Stimulated activated CD8-positive, alpha-beta memory T cell treated with anti-CD3 and anti-CD28 coated beads, Interleukin-7, amount 100 ng/mL, for 48 hours (primary cell): ENCODE results near the gene ANKMY2.

Experiments
- DNase-seq, 2 donors: peaks; one replicate each; pipeline ENCODE4 v3.0.0-alpha.2; 2020; ENCODE audit warnings: low read depth in 1 of 2; ENCODE audit errors: extremely low read depth in 1 of 2

Gene ANKMY2

GRCh38 chr7:16585540-16585939, 60.0 kb downstream of the ANKMY2 start:
- no peak for DNase-seq

- DNase-seq: no peak
Observed at GRCh38 chr7:16583834-16584233, 61.7 kb downstream of the ANKMY2 start.

DNA sequence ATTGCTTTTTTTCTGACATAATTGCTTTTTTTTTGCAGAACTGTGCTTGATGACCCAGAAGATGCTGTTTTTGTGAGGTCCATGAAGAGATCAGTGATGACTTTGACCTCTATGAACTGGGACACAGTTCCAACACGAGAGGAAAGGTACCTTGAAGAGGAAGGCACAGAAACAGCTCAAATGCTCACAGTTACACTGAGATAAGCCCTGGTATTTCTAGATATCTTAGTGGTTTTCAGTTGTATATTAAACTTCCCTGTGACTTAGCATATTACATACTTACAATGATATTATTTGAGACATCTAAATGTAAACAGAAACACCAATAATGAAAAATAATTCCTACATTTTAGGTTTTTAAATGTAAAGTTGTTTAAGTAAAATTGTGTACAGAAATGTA, 64.3 kb downstream of the ANKMY2 start:
- DNase-seq: no peak

GRCh38 chr7:16579216-16579615, 66.3 kb downstream of the ANKMY2 start:
- no peak for DNase-seq

- DNase-seq: no peak
Observed at GRCh38 chr7:16571941-16572340, 73.6 kb downstream of the ANKMY2 start.

DNA sequence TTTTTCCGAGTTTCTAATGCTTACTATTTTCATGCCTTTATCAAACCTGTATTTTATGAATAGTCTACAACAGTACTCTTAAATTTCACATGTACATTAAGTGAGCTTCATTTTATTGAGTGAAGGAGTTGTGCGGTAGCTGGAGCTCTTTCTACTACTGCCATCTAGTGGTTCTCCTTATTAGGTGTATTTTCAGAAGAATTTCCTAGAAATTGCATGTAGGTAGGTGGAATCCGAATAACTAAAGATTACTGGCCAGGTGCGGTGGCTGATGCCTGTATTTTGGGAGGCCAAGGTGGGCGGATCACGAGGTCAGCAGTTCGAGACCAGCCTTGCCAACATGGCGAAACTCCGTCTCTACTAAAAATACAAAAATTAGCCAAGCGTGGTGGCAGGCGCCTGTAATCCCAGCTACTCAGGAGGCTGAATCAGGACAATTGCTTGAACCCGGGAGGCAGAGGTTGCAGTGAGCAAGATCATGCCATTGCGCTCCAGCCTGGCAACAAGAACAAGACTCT, 80.6 kb downstream of the ANKMY2 start:
- DNase-seq: peak in 1 of 2 donors; percentile 3

- DNase-seq: no peak
Observed at GRCh38 chr7:16564023-16564380, 81.6 kb downstream of the ANKMY2 start.

GRCh38 chr7:16563281-16564022, 82.1 kb downstream of the ANKMY2 start:
- no peak for DNase-seq

DNA sequence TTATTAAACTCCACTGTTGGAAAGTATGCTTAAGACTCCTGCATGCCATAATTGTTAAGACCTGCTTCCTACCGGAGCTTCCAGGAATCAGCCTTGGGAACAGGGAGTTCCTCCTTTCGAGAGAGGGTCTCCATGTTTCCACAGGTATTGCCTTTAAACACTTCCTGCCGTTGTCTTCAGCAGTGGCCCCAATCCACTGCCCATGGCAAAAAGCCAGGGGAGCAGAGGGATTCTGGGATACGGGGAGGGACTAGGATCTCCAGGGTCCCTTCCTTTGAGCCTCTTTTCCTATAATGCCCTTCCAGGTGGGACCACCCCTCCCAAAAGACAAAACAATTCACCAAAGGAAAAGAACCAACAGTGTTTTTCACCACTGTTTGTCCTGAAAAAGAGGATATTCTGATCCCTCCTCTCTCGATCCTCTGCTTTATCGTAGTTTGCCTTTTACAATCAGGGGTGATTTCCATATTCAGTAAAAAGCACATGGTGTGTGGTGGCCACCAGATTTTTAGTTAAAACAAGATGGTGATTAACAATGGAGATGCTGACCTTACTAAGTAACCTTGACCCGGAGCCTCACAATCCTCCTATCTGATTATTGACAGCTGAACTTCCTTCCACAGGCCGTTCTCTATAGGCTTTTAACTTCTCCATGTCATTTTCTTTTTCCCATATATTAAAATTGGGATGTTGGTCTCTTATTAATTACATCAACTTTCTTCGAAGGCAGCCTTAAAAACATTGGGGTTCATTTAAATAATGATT, 82.9 kb downstream of the ANKMY2 start:
- no peak for DNase-seq

GRCh38 chr7:16561943-16562342, 83.6 kb downstream of the ANKMY2 start:
- no peak for DNase-seq

- no peak for DNase-seq
Observed at GRCh38 chr7:16559497-16560179, 85.9 kb downstream of the ANKMY2 start.

GRCh38 chr7:16558761-16559302, 86.7 kb downstream of the ANKMY2 start:
- DNase-seq: no peak

DNA sequence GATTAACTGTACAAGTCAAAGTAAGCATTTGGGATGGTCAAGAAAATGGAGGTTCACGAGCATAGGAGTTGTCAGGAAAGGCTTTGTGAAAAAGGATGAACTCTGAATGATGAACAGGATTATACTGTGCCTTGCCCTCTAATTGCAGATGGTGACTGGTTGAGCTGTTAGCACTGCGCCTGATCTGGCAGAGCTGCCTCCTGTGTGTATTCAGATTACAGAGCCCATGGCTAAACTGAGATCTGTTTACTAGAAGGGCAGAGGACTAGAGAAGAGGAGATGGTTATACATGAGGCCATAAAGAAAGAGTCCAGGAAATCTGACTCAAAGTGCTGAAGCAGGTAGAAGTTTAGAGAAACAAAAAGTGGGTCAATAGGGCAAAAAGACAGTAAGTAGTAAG, 89.2 kb downstream of the ANKMY2 start:
- no peak for DNase-seq

DNA sequence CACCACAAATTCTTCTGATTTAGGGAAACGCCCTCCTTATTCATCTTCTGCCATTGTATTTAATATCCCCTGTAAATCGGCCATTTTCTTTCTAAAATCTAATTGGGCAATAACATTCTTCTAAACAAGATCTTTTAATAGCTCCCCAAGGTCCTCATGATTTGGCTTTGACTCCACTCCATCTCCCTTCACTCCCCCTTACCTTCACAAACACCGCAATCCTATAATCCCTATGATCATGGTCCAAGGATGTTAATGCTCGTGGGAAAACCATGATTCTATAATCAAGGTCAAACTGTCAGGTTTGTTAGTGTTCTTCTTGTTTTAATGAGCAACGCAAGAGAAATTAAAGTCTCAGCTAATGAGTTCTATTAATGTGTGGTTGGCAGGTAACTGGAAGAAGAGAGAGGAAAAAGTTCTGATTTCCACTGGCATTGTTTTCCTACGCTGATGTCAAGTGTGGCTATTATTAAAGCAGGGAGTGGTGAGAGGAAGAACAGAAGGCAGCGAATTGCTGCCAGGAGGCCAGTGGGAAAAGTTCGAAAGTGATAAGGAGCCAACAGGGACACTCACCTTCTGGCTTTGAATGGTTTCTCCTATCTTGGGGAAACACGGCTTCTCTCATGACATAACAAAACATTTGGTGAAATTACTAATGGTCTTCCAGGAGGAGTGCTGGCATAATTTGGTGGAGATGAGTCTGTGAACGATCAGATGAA, 90.9 kb downstream of the ANKMY2 start:
- no peak for DNase-seq

DNA sequence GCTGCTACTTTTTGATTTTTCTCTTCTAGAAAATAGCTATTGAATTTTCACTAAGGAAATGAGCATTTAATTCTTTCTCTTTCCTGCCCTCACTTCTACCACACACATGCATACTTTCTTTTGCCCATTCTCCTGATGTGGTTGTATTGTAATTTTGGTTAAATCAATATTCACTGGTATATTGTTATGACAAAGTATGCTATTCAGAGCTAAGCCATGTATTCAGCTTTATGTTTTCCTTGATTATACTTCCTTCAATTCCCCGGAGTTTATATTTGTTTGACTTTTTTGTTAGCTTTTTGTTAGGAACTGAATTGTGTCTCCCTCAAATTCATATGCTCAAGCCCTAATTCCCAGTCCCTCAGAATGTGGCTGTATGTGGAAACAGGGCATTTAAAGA, 94.9 kb downstream of the ANKMY2 start:
- DNase-seq: no peak
